GM18499 (cell line): ENCODE results near the gene IGLL1.
"Not testable (repeated sequence)": the region's sequence is repeated elsewhere in the genome, so short reads cannot be mapped to it uniquely, and the experiment has no call there.

Experiments
- ATAC-seq: cut with Tn5 transposase; IDR thresholded peaks from one replicate; pipeline ENCODE4 v1.9.1; 2021; ENCODE audit warnings: moderate number of reproducible peaks; ENCODE audit not compliant: insufficient read depth, unreplicated experiment

IGLL1 gene

GRCh38 chr22:23579870-23580575, at the start of gene IGLL1:
TSS of gene IGLL1 (minus strand) at chr22:23580290. CDS start at chr22:23580190, 100 bp downstream.
- no peak for ATAC-seq

GRCh38 chr22:23628056-23628743, 48.1 kb upstream of the IGLL1 start:
- ATAC-seq = not testable (repeated sequence)

DNA sequence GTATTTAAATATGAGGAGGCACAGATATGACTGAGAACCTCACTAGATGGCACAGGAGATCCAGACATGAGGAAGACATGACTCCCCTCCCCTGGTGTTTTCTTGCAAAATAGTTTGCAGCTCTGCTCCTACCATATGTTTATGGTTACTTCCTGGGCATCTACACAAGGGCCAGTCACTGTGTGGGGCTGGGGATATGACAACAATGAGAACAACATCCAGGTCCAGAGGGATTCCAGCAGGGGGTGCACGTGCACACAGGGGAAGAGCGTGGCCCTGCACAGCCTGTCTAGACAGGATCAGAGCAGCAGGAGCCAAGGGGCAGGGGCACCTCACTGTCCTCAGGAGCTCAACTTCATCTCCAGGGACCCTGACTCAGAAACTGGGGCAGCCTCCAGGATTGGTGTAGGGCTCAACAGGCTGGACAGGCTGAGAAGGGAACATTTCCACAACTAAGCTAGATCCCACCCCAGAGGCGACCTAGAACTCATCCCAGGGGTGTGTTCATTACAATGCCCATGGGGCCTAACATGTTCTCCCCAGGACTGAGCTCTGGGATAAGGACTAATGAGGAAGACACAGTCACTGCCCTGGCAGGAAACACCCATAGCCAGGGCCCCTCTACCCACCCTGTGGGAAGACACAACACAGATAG, 47.4 kb upstream of the IGLL1 start:
- not testable (repeated sequence) for ATAC-seq

DNA sequence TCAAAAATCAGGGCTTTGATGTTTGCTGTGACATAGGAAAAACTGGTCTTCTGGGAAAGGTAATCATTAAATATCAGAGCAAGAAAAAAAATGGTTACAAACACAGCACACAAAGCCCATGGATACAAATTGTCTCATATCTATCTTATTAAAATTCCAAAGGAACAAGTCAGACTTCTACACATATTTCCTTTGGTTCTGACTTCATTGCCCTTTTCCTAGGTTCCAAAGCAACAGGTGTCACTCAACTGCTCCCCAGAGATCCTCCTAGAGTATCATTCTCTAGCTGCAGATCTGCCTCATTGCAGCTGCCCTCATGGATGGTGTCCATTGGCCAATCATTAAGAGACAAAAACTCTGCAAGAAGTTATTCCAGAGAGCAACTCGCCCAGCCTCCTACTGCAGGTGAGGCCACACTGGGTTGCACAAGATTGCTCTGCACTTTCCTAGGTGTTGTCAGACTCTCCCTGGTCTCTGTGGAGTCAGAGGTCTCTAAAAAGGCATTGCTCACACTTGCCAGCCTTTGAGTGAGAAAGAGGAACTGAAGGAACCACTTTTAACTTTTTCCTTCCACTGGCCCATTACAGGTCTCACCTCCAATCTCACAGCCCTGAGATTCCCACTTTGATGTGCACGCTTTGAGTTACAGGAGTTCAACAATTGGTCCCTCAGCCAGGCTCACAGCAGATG, 46.3 kb upstream of the IGLL1 start:
- no peak for ATAC-seq

DNA sequence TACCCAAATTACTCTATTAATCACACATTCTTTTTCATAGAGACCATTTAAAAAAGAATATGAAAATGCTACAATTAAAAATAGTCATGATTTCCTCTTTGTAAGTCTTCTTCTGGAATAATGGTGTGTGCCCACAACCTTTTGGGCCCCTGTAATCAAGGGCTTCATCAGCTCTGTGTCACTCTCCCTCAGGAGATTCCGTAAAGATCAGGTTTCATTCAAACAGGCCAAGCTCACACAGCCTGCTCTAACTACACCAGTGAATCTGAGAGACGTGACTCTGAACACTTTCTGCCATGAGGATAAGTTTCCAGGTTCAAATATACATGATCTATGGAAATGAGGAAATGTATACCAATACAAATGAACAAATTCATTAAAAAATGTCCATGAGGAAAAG, 42.5 kb upstream of the IGLL1 start:
- ATAC-seq = no peak

- ATAC-seq = not testable (repeated sequence)
Observed at GRCh38 chr22:23621916-23622315, 41.8 kb upstream of the IGLL1 start.

GRCh38 chr22:23621082-23621780, 41.1 kb upstream of the IGLL1 start:
- ATAC-seq = no peak

DNA sequence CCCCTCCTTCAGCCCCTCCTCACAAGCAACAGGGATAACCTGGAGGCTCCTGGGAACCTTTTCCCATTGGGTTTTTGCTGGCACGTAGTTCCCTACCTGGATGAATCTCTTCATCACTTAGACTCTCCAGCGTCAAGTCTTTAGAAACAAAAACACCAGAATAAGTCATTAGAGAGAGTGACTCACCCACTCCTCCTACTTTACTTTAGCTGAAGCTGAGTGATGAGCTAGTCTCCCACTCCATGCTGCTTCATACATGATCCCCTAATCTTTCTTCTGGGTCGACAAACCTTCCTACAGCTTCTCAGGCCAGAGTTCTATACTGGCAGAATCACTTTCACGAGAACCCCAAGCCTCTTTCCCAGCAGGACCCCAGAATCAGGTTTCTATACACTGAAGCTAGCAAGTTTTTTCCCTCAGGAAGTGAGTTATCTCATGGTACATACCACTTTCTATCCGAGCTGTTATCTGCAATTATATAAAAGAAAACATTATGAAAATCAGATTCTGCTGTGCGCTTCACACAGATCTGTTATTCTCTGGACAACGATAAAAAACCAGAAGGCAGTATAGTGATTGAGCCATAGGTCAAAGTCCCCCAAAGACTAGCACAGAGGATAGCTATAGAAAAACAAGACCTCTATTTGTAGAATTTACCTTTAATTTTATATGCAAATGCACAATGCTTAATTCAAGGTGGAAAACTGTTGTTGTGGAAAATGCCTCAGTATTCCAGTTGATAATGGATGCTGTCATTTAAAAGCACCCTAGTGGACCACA, 33.3 kb upstream of the IGLL1 start:
- ATAC-seq = no peak

DNA sequence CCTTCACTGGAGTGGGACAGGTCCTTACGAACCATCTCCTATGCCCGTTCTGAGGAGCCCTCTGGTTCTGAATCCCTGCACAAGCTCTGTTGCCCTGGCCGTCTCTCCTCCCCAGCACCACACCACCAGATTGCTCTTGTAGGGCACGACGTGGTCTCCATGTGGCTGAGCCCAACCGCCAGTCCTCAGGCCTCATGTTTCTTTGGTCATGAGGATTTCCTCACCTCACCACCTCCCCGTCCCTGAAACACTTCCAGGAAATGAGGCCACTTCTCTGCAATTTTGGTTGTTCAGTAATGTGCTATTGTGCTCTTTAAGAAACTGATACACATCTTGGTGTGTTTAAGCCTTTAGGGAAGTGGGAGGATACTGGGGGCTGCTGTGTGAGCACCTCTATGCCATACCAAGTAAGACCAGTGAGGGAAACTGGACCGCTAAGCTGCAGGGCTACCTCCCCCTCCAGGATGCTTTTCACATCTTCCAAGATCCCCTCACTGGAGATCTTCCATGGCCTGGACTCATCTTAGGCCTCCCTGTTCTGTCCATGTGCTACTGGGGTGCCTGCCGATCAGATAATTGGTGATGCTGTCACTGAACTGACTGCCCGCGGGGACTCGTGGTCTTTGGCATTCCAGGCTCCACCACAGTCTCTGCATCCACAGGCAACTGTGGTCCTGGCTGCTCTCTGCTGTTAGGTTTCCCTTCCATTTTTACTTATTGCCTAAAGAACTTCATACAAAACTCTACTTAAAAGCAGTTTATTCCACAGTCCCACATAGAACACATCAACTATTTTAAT, 30.1 kb upstream of the IGLL1 start:
- no peak for ATAC-seq

DNA sequence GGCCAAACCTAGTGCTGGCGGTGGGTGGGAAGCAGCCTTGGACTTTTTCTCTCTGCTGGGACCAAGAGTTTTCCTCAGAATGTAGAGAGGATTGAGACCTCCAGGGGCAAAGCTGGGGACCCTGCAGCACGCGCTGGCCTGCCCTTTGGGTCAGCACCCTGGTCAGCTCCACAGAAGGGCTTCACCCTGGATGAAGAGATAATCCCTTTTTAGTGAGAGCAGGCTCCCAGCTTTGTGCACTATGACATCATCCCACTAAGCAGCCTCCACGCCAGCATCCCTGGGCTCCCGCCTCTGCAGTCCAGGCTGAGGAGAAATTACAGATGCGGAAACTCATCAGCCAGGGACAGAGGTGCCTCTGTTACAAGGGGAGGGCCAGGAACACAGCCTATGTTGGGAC, 28.5 kb upstream of the IGLL1 start:
- no peak for ATAC-seq

- ATAC-seq = no peak
Observed at GRCh38 chr22:23606204-23607131, 26.4 kb upstream of the IGLL1 start.

DNA sequence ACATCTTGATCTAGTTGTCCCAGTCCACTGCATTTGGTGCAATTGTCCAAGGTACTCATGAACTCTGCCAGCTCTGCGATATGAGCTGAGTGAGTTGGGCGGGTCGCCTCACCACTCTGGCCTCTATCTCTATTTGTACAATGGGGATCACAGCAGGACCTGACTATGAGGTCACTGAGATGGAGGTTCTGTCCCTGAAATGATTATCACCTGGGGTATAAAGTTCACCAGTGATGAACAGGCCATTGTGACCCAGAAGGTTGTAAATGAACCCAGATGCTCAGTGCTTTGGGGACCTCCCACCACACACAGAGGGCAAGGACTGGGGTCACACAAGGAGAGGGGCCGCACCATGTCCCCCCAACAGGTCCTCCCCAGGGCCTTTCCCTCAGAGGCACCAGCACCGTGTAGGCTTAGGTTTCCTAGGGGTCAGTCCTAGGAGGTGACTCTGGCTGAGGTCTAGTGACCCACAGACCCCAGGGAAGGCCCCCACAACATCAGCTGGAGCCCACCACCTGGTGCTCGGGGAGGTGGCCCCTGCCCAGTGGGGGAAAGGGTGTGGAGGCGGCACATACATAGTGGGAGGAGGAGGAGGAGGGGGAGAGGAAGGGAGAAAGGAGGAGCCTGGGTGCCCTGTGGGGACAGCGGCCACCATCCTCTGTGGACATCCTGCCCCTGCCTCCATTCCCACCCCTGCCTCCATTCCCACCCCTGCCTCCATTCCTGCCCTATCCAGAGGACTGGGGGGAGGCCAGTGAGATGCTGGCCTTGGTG, 25.0 kb upstream of the IGLL1 start:
- no peak for ATAC-seq

DNA sequence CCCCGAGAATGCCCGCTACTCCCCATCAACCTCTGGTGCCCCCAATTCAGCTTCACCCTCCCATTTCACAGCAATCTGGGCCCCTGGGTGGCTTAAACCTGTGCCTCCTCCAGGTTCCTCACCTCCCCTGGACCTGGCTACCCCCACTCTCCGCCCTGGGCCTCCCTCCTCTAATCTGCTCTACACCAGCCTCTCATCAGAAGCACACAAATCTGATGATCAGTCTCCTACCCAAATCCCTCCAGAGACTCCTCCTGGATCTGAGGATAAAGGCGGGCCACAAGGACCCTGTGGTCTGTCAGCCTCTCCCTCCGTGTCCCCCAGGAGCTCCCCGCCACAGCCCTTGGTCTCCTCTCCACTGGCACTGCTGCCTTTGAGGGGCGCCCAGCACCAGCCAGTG, 23.2 kb upstream of the IGLL1 start:
- no peak for ATAC-seq

GRCh38 chr22:23598805-23599518, 18.9 kb upstream of the IGLL1 start:
- no peak for ATAC-seq

DNA sequence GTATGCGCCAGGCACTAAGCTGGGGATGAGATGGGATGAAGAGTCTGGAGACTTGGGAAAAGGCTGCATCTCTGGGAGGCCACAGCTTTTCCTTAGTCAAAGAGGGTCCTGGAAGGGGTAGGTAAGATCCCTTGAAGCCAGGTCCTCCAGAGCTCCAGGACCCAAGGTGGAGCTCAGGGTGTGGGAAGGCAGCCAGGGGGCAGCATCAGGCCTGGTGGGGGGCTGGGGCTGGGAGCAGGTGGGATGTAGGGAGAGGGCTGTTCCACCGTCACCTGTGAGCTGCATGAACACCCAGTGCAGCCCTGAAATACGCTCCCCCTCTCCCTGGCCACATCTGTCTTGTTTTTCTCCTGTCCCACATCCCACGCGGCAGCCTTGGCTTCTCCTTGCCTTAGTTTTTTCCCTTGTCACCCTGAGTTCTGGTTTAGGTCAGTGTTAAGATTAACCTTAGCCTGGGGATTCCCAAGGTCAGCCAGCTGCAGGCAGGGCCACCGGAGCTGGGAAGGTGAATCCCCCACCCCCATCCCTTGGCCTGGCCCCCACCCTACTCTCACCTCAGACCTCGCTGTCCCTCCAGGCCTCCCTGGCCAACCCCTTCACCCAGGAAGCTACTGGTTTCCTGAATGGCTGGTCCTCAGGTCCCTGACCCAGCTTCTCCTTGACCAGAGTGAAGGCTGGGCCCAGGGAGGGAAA, 17.6 kb upstream of the IGLL1 start:
- ATAC-seq = not testable (repeated sequence)

GRCh38 chr22:23595904-23596303, 15.8 kb upstream of the IGLL1 start:
- ATAC-seq = not testable (repeated sequence)
